H9 (cell line): Measurements from ENCODE around the gene TNFAIP8L3. TPM values are rescaled to one million over a fixed set of nuclear protein-coding genes. Genes with fewer than 3 reads are reported as not detected.

ENCODE experiments used
- DNase-seq: peaks from one replicate; pipeline ENCODE4 v3.0.0-alpha.2; 2017
- H2AFZ ChIP-seq: one replicate; pipeline ENCODE4 v1.6.1; 2013; ENCODE audit warnings: mild to moderate bottlenecking, low read length, control low read depth, moderate library complexity
- H2AK5ac ChIP-seq: 2 replicates; pipeline ENCODE4 v1.6.1; 2013; ENCODE audit warnings: low read length, control low read depth, mixed read lengths; ENCODE audit not compliant: insufficient read length
- H2BK120ac ChIP-seq: one replicate; pipeline ENCODE4 v1.6.1; 2013; ENCODE audit warnings: low read depth, mild to moderate bottlenecking, low read length, control low read depth, inconsistent platforms; ENCODE audit not compliant: poor library complexity, severe bottlenecking
- H2BK12ac ChIP-seq: 2 replicates; pipeline ENCODE4 v1.6.1; 2013; ENCODE audit warnings: low read length, control low read depth, mixed read lengths, low read depth; ENCODE audit not compliant: insufficient read length
- H2BK15ac ChIP-seq: 2 replicates; pipeline ENCODE4 v1.6.1; 2013; ENCODE audit warnings: low read depth, low read length, control low read depth
- H2BK20ac ChIP-seq: one replicate; pipeline ENCODE4 v1.6.1; 2013; ENCODE audit warnings: low read depth, mild to moderate bottlenecking, low read length, control low read depth, inconsistent platforms; ENCODE audit not compliant: poor library complexity, severe bottlenecking
- H2BK5ac ChIP-seq: 2 replicates; pipeline ENCODE4 v1.6.1; 2013; ENCODE audit warnings: low read length, control low read depth, mixed read lengths; ENCODE audit not compliant: insufficient read length
- H3K14ac ChIP-seq: 2 replicates; pipeline ENCODE4 v1.6.1; 2013; ENCODE audit warnings: low read length, control low read depth; ENCODE audit not compliant: insufficient read depth
- H3K18ac ChIP-seq: 2 replicates; pipeline ENCODE4 v1.6.1; 2013; ENCODE audit warnings: low read depth, mild to moderate bottlenecking, mixed read lengths, low read length, control low read depth; ENCODE audit not compliant: insufficient read length
- H3K23ac ChIP-seq: 2 replicates; pipeline ENCODE4 v1.6.1; 2013; ENCODE audit warnings: low read length, control low read depth, mixed read lengths, low read depth; ENCODE audit not compliant: insufficient read length
- H3K23me2 ChIP-seq: 2 replicates; pipeline ENCODE4 v1.6.1; 2013; ENCODE audit warnings: low read depth, mild to moderate bottlenecking, mixed read lengths, low read length, control low read depth; ENCODE audit not compliant: insufficient read length, poor library complexity, severe bottlenecking
- H3K27ac ChIP-seq: 2 replicates; pipeline ENCODE4 v1.5.1; 2013; ENCODE audit warnings: low read length, control low read depth, mixed read lengths, low read depth; ENCODE audit not compliant: insufficient read length
- H3K27me3 ChIP-seq: 2 replicates; pipeline ENCODE4 v1.6.1; 2013; ENCODE audit warnings: low read length, control low read depth, inconsistent platforms; ENCODE audit not compliant: insufficient read depth
- H3K4ac ChIP-seq: 2 replicates; pipeline ENCODE4 v1.6.1; 2013; ENCODE audit warnings: low read depth, mild to moderate bottlenecking, control low read depth, inconsistent platforms, low read length, moderate library complexity
- H3K4me1 ChIP-seq: 2 replicates; pipeline ENCODE4 v1.6.1; 2013; ENCODE audit warnings: low read length, control low read depth, inconsistent platforms; ENCODE audit not compliant: insufficient read depth
- H3K4me2 ChIP-seq: 2 replicates; pipeline ENCODE4 v1.6.1; 2013; ENCODE audit warnings: low read length, control low read depth, mixed read lengths; ENCODE audit not compliant: insufficient read length, insufficient read depth
- H3K56ac ChIP-seq: 2 replicates; pipeline ENCODE4 v1.6.1; 2013; ENCODE audit warnings: low read depth, mild to moderate bottlenecking, mixed read lengths, low read length, control low read depth; ENCODE audit not compliant: insufficient read length
- H3K79me1 ChIP-seq: 2 replicates; pipeline ENCODE4 v1.6.1; 2013; ENCODE audit warnings: low read depth, mild to moderate bottlenecking, moderate library complexity, low read length, control low read depth, inconsistent platforms; ENCODE audit not compliant: insufficient read depth, poor library complexity, severe bottlenecking
- H3K79me2 ChIP-seq: 2 replicates; pipeline ENCODE4 v1.6.1; 2013; ENCODE audit warnings: low read length, control low read depth, inconsistent platforms; ENCODE audit not compliant: insufficient read depth
- H3K9ac ChIP-seq: 2 replicates; pipeline ENCODE4 v1.6.1; 2013; ENCODE audit warnings: low read length, control low read depth, mixed read lengths; ENCODE audit not compliant: insufficient read length; ENCODE audit errors: extremely low read depth
- H3K9me3 ChIP-seq: one replicate; pipeline ENCODE4 v1.6.1; 2013; ENCODE audit warnings: low read depth, low read length, inconsistent platforms; ENCODE audit not compliant: control insufficient read depth
- H3T11ph ChIP-seq: one replicate; pipeline ENCODE4 v1.6.1; 2013; ENCODE audit warnings: mild to moderate bottlenecking, low read length, control low read depth, inconsistent platforms
- H4K20me1 ChIP-seq: one replicate; pipeline ENCODE4 v1.6.1; 2013; ENCODE audit not compliant: control insufficient read depth, insufficient read length, insufficient read depth
- H4K5ac ChIP-seq: 2 replicates; pipeline ENCODE4 v1.6.1; 2013; ENCODE audit warnings: low read depth, mild to moderate bottlenecking, mixed read lengths, low read length, control low read depth; ENCODE audit not compliant: insufficient read length
- H4K8ac ChIP-seq: replicated peaks from 2 replicates; pipeline ENCODE4 v1.6.1; 2013; ENCODE audit warnings: low read length, control low read depth, mixed read lengths, low read depth; ENCODE audit not compliant: insufficient read length
- H4K91ac ChIP-seq: 2 replicates; pipeline ENCODE4 v1.6.1; 2013; ENCODE audit warnings: low read depth, mild to moderate bottlenecking, moderate library complexity, mixed read lengths, low read length, control low read depth; ENCODE audit not compliant: insufficient read length
- H3K27ac Mint-ChIP-seq, 3 experiments: 2 replicates in 2 of 3; 3 replicates in 1 of 3; pipeline ENCODE4 v1.8.0; 2020 to 2021; ENCODE audit warnings: mixed read lengths in 3 of 3, mild to moderate bottlenecking in 1 of 3, moderate library complexity in 1 of 3
- H3K27me3 Mint-ChIP-seq: 2 replicates; pipeline ENCODE4 v1.8.0; 2021; ENCODE audit warnings: low read depth, mild to moderate bottlenecking, moderate library complexity, mixed read lengths
- H3K36me3 Mint-ChIP-seq, 3 experiments: 2 replicates in 2 of 3; 3 replicates in 1 of 3; pipeline ENCODE4 v1.8.0; 2020 to 2021; ENCODE audit warnings: low read depth in 3 of 3, mixed read lengths in 3 of 3; ENCODE audit not compliant: insufficient read depth in 1 of 3
- H3K4me1 Mint-ChIP-seq, 2 experiments: 2 replicates each; pipeline ENCODE4 v1.8.0; 2020; ENCODE audit warnings: mixed read lengths in 2 of 2
- H3K4me3 Mint-ChIP-seq, 2 experiments: 2 replicates in 1 of 2; 3 replicates in 1 of 2; pipeline ENCODE4 v1.8.0; 2020 to 2021; ENCODE audit warnings: mild to moderate bottlenecking in 2 of 2, mixed read lengths in 2 of 2, moderate library complexity in 1 of 2
- H3K9me3 Mint-ChIP-seq, 2 experiments: 2 replicates in 1 of 2; 3 replicates in 1 of 2; pipeline ENCODE4 v1.8.0; 2020; ENCODE audit warnings: mild to moderate bottlenecking in 2 of 2, mixed read lengths in 2 of 2, moderate library complexity in 1 of 2
- CTCF ChIP-seq: fragments of 200-600 bp; sonication (generic); conservative IDR thresholded peaks from 3 replicates; pipeline ENCODE4 v1.8.0; 2021; ENCODE audit warnings: antibody characterized with exemption, mild to moderate bottlenecking
- WGBS: extraction: QIAGEN DNeasy Blood & Tissue Kit; methylation state at CpG from one replicate; pipeline ENCODE4 v1.1.7; 2013; ENCODE audit warnings: missing lambda C conversion rate, low lambda C conversion rate, mixed read lengths; ENCODE audit not compliant: insufficient read length; ENCODE audit errors: extremely low coverage; 5-methylcytosine and 5-hydroxymethylcytosine counted together
- total RNA-seq: library from RNA; stranded (reverse); gene quantifications from 2 replicates; pipeline ENCODE4 v1.2.1, GENCODE V29; 2021

TNFAIP8L3 gene
- total RNA-seq, 1 experiment from 2014 or later: 0.22 TPM

DNA sequence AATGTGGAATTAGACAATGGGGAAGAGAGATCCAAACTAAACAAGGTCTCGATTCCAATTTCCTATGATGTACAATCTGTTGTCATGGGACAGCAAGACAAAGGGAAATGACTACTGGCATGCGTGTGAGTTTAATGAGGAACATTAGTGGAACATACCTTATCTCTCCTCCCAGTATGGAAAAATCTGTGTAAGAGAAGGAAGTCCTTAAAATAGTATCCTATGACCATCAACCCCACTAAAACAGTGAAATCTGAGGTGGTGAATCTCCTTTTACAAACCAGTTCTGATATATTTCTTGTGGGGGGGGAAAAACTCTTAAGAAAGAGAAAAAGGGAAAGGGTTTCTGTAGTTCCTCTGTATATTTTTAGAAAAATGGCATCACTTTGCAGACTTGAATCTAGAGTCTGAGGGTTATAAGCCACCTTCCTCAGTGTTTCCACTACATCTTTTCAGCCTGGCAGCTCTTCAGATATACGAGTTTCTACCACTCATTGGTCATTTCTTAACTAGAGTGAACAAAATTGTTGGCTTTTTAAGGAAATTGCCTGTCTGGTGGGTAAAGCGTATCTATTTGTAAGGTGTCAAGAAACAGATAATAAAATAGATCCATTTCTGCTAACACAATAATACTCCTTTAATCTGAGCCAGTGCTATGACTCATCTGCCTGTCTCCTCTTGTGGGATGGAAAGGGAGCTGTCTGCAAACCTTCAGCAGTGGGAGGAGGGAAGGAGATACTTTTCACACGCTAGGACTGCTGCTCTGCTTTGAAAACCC lies 3.0 kb upstream of the TNFAIP8L3 start:
- Histone ChIP-seq H3K23ac (no peak overlapping the region), H3K9ac (no peak overlapping the region), H2BK20ac (no peak overlapping the region), H3K79me2 (no peaks in the 10 kb centered on the region), H3K18ac (no peak overlapping the region), H3K27me3 (peaks cover 22% of the 10 kb centered on the region; the same call in 1 of the 2 replicates), H2BK12ac (no peak overlapping the region), H3K23me2 (peaks cover 19% of the 10 kb centered on the region), H2BK120ac (no peak overlapping the region), H2AFZ (no peak overlapping the region), H3K4me2 (no peak overlapping the region), H3K9me3 (no peaks in the 10 kb centered on the region), H3T11ph (no peak overlapping the region), H3K79me1 (no peaks in the 10 kb centered on the region), H2BK15ac (no peak overlapping the region), H3K4me1 (no peaks in the 10 kb centered on the region), H2BK5ac (no peak overlapping the region), H3K14ac (no peak overlapping the region), H4K91ac (no peak overlapping the region), H4K5ac (no peak overlapping the region), H4K20me1 (no peaks in the 10 kb centered on the region), H2AK5ac (no peak overlapping the region), H3K27ac (no peak overlapping the region), H3K4ac (no peak overlapping the region), H3K56ac (no peak overlapping the region), H4K8ac (no peak overlapping the region)
- Mint-ChIP-seq H3K9me3 (no peaks in the 10 kb centered on the region), H3K27ac (no peak overlapping the region), H3K4me3 (no peak overlapping the region), H3K27me3 (peaks cover 70% of the 10 kb centered on the region), H3K4me1 (peaks cover 4 to 6% of the 10 kb centered on the region in 2 experiments; a peak in 1 of 4 replicates), H3K36me3 (no peaks in the 10 kb centered on the region)
- no peak for DNase-seq
- no CpG with 5 or more reads among the region's 5 CpGs for WGBS
- no peak for TF ChIP-seq CTCF
